GM23248 (cell line): Measurements from ENCODE around the gene MGAT3.

Experiments
- EZH2 ChIP-seq: fragments of 200-600 bp; sonication (generic); IDR thresholded peaks from 2 replicates; pipeline ENCODE4 v1.6.1; 2018; ENCODE audit warnings: antibody characterized with exemption, mild to moderate bottlenecking; ENCODE audit not compliant: insufficient read depth, poor library complexity, severe bottlenecking
- EZH2phosphoT487 ChIP-seq: fragments of 200-600 bp; sonication (generic); IDR thresholded peaks from 2 replicates; pipeline ENCODE4 v1.6.1; 2018; ENCODE audit warnings: antibody characterized with exemption, moderate library complexity, mild to moderate bottlenecking, low read depth; ENCODE audit not compliant: insufficient read depth

GRCh38 chr22:39444937-39445465 is 11.8 kb upstream of the MGAT3 start:
- TF ChIP-seq EZH2 (no peak), EZH2phosphoT487 (no peak)
